ENCODE measurements around the gene WDR11. TPM values are rescaled to one million over a fixed set of nuclear protein-coding genes. Genes with fewer than 3 reads are reported as not detected.

Gene WDR11
- total and polyA plus RNA-seq, 9 of the 15 experiments (the other 6 are each of a cell fraction or from before 2014, with no cell fraction given), result 12.4 to 50.7 (median 23.6) TPM

GRCh38 chr10:120838941-120839340, 12.2 kb upstream of the WDR11 start:
- POLR2A ChIA-PET, result interaction anchor here (0.9 kb wide), 1 partner anchor 13 kb away, joined by 5 read pairs; no protein-coding TSS in a partner anchor
- H3K79me2 ChIP-seq (ENCODE audit: control insufficient read depth, insufficient read depth, low read length), result no peaks in the 10 kb centered on the region
- H3K4me2 ChIP-seq (ENCODE audit: insufficient read depth, low read length), result no peak overlapping the region
- no peaks in the 10 kb centered on the region for H3K36me3 ChIP-seq (ENCODE audit: control insufficient read depth, insufficient read depth, low read length)
- in situ Hi-C loops (cut with MboI), result no loop called here
- FAIRE-seq (no peak), ATAC-seq (no peak), DNase-seq (ENCODE audit: extremely low read depth in 1 of 4, low spot score in 3 of 4) (no peak)
- 0% methylated on average over 3 of the region's 3 CpGs for WGBS (ENCODE audit: insufficient coverage, low coverage, missing lambda C conversion rate)
- no peak for TF ChIP-seq MEIS2 (IDR thresholded peaks at IDR 0.05; ENCODE audit: partially characterized antibody)
- no peak for TF ChIP-seq CSDE1 (IDR thresholded peaks at IDR 0.05)
- no peak for TF ChIP-seq CBX8 (IDR thresholded peaks at IDR 0.05; ENCODE audit: borderline replicate concordance, extremely low read depth, low read depth, low read length, poor library complexity, severe bottlenecking)
- TF ChIP-seq HDAC8 (tag; IDR thresholded peaks at IDR 0.05), result no peak
- TF ChIP-seq GATA2 (CRISPR knock-in tag; IDR thresholded peaks at IDR 0.05), result no peak
- H4K20me1 ChIP-seq (replicated peaks; ENCODE audit: control insufficient read depth, insufficient read depth, low read length), result no peaks in the 10 kb centered on the region
- H2AFZ ChIP-seq (ENCODE audit: low read depth, low read length), result no peak overlapping the region
- no peak overlapping the region for H3K9ac ChIP-seq (ENCODE audit: insufficient read depth in 1 of 2, low read depth in 2 of 2, low read length in 2 of 2)
- H3K9me1 ChIP-seq (ENCODE audit: control insufficient read depth, insufficient read depth, low read length), result no peaks in the 10 kb centered on the region
- peaks cover 0 to 4% of the 10 kb centered on the region in 2 experiments; a peak in 1 of 5 replicates for H3K27me3 ChIP-seq (ENCODE audit: control insufficient read depth in 2 of 2, insufficient read depth in 2 of 2, low read length in 2 of 2)
- no peaks in the 10 kb centered on the region for H3K4me1 ChIP-seq (replicated peaks in 1 of 2; ENCODE audit: control insufficient read depth in 2 of 2, insufficient read depth in 2 of 2, low read length in 2 of 2)
- H3K9me3 ChIP-seq (replicated peaks; ENCODE audit: control insufficient read depth, insufficient read depth, low read depth, low read length), result no peaks in the 10 kb centered on the region
- CTCF ChIA-PET (ENCODE audit: low intra/inter-chr PET ratio), result no interaction called here
- no peak overlapping the region for H3K27ac ChIP-seq (ENCODE audit: extremely low read depth, low read depth, low read length)
- intact Hi-C loops (cut with micrococcal nuclease), result no loop called here
- BruUV-seq (replicated peaks), result no TSS peak
- H3K4me3 ChIP-seq, result no peak overlapping the region

GRCh38 chr10:120841522-120842189, 9.5 kb upstream of the WDR11 start:
- Histone ChIP-seq H3K4me1 (replicated peaks in 1 of 2; ENCODE audit: control insufficient read depth in 2 of 2, insufficient read depth in 2 of 2, low read length in 2 of 2) (no peaks in the 10 kb centered on the region), H3K27ac (ENCODE audit: extremely low read depth, low read depth, low read length) (no peak overlapping the region), H3K9ac (ENCODE audit: insufficient read depth in 1 of 2, low read depth in 2 of 2, low read length in 2 of 2) (no peak overlapping the region), H4K20me1 (replicated peaks; ENCODE audit: control insufficient read depth, insufficient read depth, low read length) (no peaks in the 10 kb centered on the region), H2AFZ (ENCODE audit: low read depth, low read length) (no peak overlapping the region), H3K9me1 (ENCODE audit: control insufficient read depth, insufficient read depth, low read length) (no peaks in the 10 kb centered on the region), H3K4me2 (ENCODE audit: insufficient read depth, low read length) (no peak overlapping the region), H3K9me3 (replicated peaks; ENCODE audit: control insufficient read depth, insufficient read depth, low read depth, low read length) (no peaks in the 10 kb centered on the region), H3K27me3 (ENCODE audit: control insufficient read depth in 2 of 2, insufficient read depth in 2 of 2, low read length in 2 of 2) (peaks cover 0 to 4% of the 10 kb centered on the region in 2 experiments; a peak in 1 of 5 replicates), H3K4me3 (no peak overlapping the region), H3K36me3 (ENCODE audit: control insufficient read depth, insufficient read depth, low read length) (no peaks in the 10 kb centered on the region), H3K79me2 (ENCODE audit: control insufficient read depth, insufficient read depth, low read length) (no peaks in the 10 kb centered on the region)
- no TSS peak for BruUV-seq (replicated peaks)
- ChIA-PET POLR2A (no interaction called here), CTCF (ENCODE audit: low intra/inter-chr PET ratio) (no interaction called here)
- 0% methylated on average over 1 of the region's 1 CpG for WGBS (ENCODE audit: insufficient coverage, low coverage, missing lambda C conversion rate)
- no peak for ATAC-seq
- FAIRE-seq, result no peak
- in situ Hi-C loops (cut with MboI) (no loop called here), intact Hi-C loops (cut with micrococcal nuclease) (no loop called here)
- DNase-seq (ENCODE audit: extremely low read depth in 1 of 4, low spot score in 3 of 4), result no peak
- TF ChIP-seq ZNF253 (CRISPR knock-in tag; conservative IDR thresholded peaks at IDR 0.05) (no peak), THRA (IDR thresholded peaks at IDR 0.05) (no peak), FOXK1 (CRISPR knock-in tag; IDR thresholded peaks at IDR 0.05; ENCODE audit: borderline replicate concordance) (no peak), CREBBP (IDR thresholded peaks at IDR 0.05; ENCODE audit: low read depth, low read length) (no peak), GTF3C2 (IDR thresholded peaks at IDR 0.05; ENCODE audit: borderline replicate concordance, extremely low read depth, insufficient read length) (no peak)

Data from K562 (cell line).